Measurements from ENCODE around the gene FECH. TPM values are rescaled to one million over a fixed set of nuclear protein-coding genes. Genes with fewer than 3 reads are reported as not detected.

Gene FECH
- total and polyA plus RNA-seq, 2 of the 4 experiments (the other 2 are of a cell fraction), result 32.3 to 52.2 TPM

GRCh38 chr18:57542812-57543427 is 43.6 kb downstream of the FECH start:
- Histone ChIP-seq H4K91ac (ENCODE audit: insufficient read depth, low read depth, low read length) (no peak overlapping the region), H2BK20ac (ENCODE audit: low read depth, low read length) (no peak overlapping the region), H3K9me3 (ENCODE audit: control insufficient read depth, insufficient read depth, low read length) (no peaks in the 10 kb centered on the region), H3K4ac (ENCODE audit: low read depth, low read length) (no peak overlapping the region), H3K4me2 (ENCODE audit: low read depth, low read length) (no peak overlapping the region), H2AK5ac (ENCODE audit: low read depth, low read length) (no peak overlapping the region), H2BK5ac (ENCODE audit: low read depth, low read length, poor library complexity, severe bottlenecking) (no peak overlapping the region), H3K9me1 (ENCODE audit: insufficient read depth, low read length) (0 out of 2 replicates have a peak, but pooled peaks cover 6% of the 10 kb centered on the region), H3K36me3 (ENCODE audit: control insufficient read depth, insufficient read depth, low read length) (no peaks in the 10 kb centered on the region), H3K27ac (ENCODE audit: insufficient read depth, low read length) (no peak overlapping the region), H3K18ac (ENCODE audit: low read depth, low read length) (no peak overlapping the region), H4K5ac (ENCODE audit: low read depth, low read length) (no peak overlapping the region), H4K20me1 (ENCODE audit: insufficient read depth, low read length) (no peaks in the 10 kb centered on the region), H3K14ac (replicated peaks; ENCODE audit: low read depth, low read length) (no peak overlapping the region), H3K9ac (ENCODE audit: low read depth, low read length) (no peak overlapping the region), H3K27me3 (ENCODE audit: control insufficient read depth, insufficient read depth, low read length) (no peaks in the 10 kb centered on the region), H3K56ac (ENCODE audit: extremely low read depth, insufficient read depth, low read length) (no peak overlapping the region), H2AK9ac (replicated peaks; ENCODE audit: low read depth, low read length, poor library complexity) (peak overlapping the region; percentile 12), H2BK15ac (ENCODE audit: low read depth, low read length) (no peak overlapping the region), H3K23ac (ENCODE audit: low read depth, low read length) (no peak overlapping the region), H4K8ac (ENCODE audit: low read depth in 2 of 2, low read length in 2 of 2) (peak overlapping the region in 1 of 2 experiments; percentile 20; a peak in 1 of 4 replicates), H2AFZ (replicated peaks; ENCODE audit: low read length, poor library complexity) (peak overlapping the region; percentile 63), H2BK120ac (ENCODE audit: low read depth, low read length) (no peak overlapping the region; the same call in 1 of the 2 replicates), H3K4me1 (ENCODE audit: control insufficient read depth, insufficient read depth, low read length) (peaks cover 2% of the 10 kb centered on the region; the same call in 1 of the 2 replicates), H3K4me3 (ENCODE audit: insufficient read depth, low read depth, low read length) (no peak overlapping the region), H3K79me1 (ENCODE audit: low read depth in 1 of 2, low read length in 2 of 2) (no peaks in the 10 kb centered on the region)
- in situ Hi-C loops (cut with MboI; ENCODE audit: low sequenced_read_pairs), result no loop called here
- ChIA-PET CTCF (no interaction called here), POLR2A (ENCODE audit: unreplicated experiment) (no interaction called here)
- ATAC-seq (ENCODE audit: low read depth) (peak; percentile 79), DNase-seq (peak; percentile 65)
- intact Hi-C loops (cut with micrococcal nuclease), result no loop called here
- dilution Hi-C loops (cut with HindIII; ENCODE audit: low sequenced_read_pairs, unreplicated experiment), result no loop called here
- WGBS, 2 experiments (ENCODE audit: extremely low coverage in 2 of 2, insufficient read length in 1 of 2), result 87% methylated on average over 12 of the region's 17 CpGs; no CpG with 5 or more reads in 1 of the 2 experiments
- BruUV-seq (replicated peaks), result no TSS peak
- TF ChIP-seq BHLHE40 (IDR thresholded peaks at IDR 0.05; ENCODE audit: low read depth, low read length), result no peak
